Esophagus squamous epithelium (tissue), 4 donors: Measurements from ENCODE around the gene CELF4.

Experiments used
- POLR2A ChIP-seq, 4 donors: fragments of 450-650 bp; IDR thresholded peaks; one replicate each; pipeline ENCODE4 v1.6.1; 2017; ENCODE audit warnings: antibody characterized with exemption in 4 of 4, mild to moderate bottlenecking in 4 of 4, moderate library complexity in 3 of 4
- TF ChIP-seq, protein P1 (sequence below), 6 experiments: fragments of 450-650 bp in 4 of 6; fragments of 200-600 bp in 2 of 6; sonication (generic) in 2 of 6; IDR thresholded peaks; one replicate each; pipeline ENCODE4 v1.5.1; 2016 to 2019; ENCODE audit warnings: antibody characterized with exemption in 6 of 6, mild to moderate bottlenecking in 4 of 6, moderate library complexity in 4 of 6

GRCh38 chr18:37368110-37368954 lies 197.3 kb downstream of the CELF4 start:
- TF ChIP-seq POLR2A (IDR thresholded peaks at IDR 0.05) = no peak
- TF ChIP-seq, protein P1, sequence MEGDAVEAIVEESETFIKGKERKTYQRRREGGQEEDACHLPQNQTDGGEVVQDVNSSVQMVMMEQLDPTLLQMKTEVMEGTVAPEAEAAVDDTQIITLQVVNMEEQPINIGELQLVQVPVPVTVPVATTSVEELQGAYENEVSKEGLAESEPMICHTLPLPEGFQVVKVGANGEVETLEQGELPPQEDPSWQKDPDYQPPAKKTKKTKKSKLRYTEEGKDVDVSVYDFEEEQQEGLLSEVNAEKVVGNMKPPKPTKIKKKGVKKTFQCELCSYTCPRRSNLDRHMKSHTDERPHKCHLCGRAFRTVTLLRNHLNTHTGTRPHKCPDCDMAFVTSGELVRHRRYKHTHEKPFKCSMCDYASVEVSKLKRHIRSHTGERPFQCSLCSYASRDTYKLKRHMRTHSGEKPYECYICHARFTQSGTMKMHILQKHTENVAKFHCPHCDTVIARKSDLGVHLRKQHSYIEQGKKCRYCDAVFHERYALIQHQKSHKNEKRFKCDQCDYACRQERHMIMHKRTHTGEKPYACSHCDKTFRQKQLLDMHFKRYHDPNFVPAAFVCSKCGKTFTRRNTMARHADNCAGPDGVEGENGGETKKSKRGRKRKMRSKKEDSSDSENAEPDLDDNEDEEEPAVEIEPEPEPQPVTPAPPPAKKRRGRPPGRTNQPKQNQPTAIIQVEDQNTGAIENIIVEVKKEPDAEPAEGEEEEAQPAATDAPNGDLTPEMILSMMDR (IDR thresholded peaks at IDR 0.05) = no peak
